DMS79 treated with DMSO at 0.1 percent for 48 hours (cell line): ENCODE data around the gene RASA3.
A peak's percentile ranks its signal among the peaks of the same experiment; 100 is the strongest.

Source experiments
- DNase-seq: peaks from one replicate; lab custom pipeline; 2025; lab: John Stamatoyannopoulos, UW

Gene RASA3

GRCh38 chr13:114067886-114068651 is 64.4 kb downstream of the RASA3 start:
- DNase-seq: no peak

GRCh38 chr13:114067381-114067885 is 65.0 kb downstream of the RASA3 start:
- no peak for DNase-seq

- DNase-seq: no peak
These were observed 65.5 kb downstream of the RASA3 start for GRCh38 chr13:114066956-114067355.

GRCh38 chr13:114065926-114066774 is 66.3 kb downstream of the RASA3 start:
- no peak for DNase-seq

GRCh38 chr13:114065141-114065925 is 67.1 kb downstream of the RASA3 start:
- DNase-seq: peak; percentile 96

- DNase-seq: peak; percentile 27
These were observed 67.8 kb downstream of the RASA3 start for GRCh38 chr13:114064450-114065140.

GRCh38 chr13:114063545-114064449 is 68.6 kb downstream of the RASA3 start:
- DNase-seq: no peak

GRCh38 chr13:114062754-114063153 is 69.7 kb downstream of the RASA3 start:
- no peak for DNase-seq

GRCh38 chr13:114062341-114062740 is 70.1 kb downstream of the RASA3 start:
- no peak for DNase-seq

GRCh38 chr13:114061744-114062143 is 70.7 kb downstream of the RASA3 start:
- no peak for DNase-seq

GRCh38 chr13:114061047-114061446 is 71.4 kb downstream of the RASA3 start:
- no peak for DNase-seq

- no peak for DNase-seq
These were observed 72.2 kb downstream of the RASA3 start for GRCh38 chr13:114059946-114060860.

- DNase-seq: no peak
These were observed 73.0 kb downstream of the RASA3 start for GRCh38 chr13:114059428-114059827.

GRCh38 chr13:114058051-114058867 is 74.2 kb downstream of the RASA3 start:
- peak; percentile 22 for DNase-seq

GRCh38 chr13:114057166-114058050 is 75.0 kb downstream of the RASA3 start:
- DNase-seq: peak; percentile 39

GRCh38 chr13:114056205-114057013 is 76.0 kb downstream of the RASA3 start:
- DNase-seq: no peak

- DNase-seq: no peak
These were observed 76.7 kb downstream of the RASA3 start for GRCh38 chr13:114055766-114056165.
